ENCODE measurements around the gene PCNP.

Gene PCNP

GRCh38 chr3:101548527-101549105 is 25.4 kb upstream of the PCNP start (continued):
- TF ChIP-seq ZNF571 (tag by site-specific recombination; IDR thresholded peaks at IDR 0.05) (no peak), FEZF1 (tag by site-specific recombination; IDR thresholded peaks at IDR 0.05) (no peak), ZNF449 (tag by site-specific recombination; IDR thresholded peaks at IDR 0.05) (no peak), RBAK (tag by site-specific recombination; IDR thresholded peaks at IDR 0.05) (no peak)
- TF ChIP-seq, protein P1, sequence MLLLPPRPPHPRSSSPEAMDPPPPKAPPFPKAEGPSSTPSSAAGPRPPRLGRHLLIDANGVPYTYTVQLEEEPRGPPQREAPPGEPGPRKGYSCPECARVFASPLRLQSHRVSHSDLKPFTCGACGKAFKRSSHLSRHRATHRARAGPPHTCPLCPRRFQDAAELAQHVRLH (tag by site-specific recombination; IDR thresholded peaks at IDR 0.05) = no peak
- TF ChIP-seq, protein P2, sequence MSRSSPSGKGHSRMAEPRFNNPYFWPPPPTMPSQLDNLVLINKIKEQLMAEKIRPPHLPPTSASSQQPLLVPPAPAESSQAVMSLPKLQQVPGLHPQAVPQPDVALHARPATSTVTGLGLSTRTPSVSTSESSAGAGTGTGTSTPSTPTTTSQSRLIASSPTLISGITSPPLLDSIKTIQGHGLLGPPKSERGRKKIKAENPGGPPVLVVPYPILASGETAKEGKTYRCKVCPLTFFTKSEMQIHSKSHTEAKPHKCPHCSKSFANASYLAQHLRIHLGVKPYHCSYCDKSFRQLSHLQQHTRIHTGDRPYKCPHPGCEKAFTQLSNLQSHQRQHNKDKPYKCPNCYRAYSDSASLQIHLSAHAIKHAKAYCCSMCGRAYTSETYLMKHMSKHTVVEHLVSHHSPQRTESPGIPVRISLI (tag by site-specific recombination; IDR thresholded peaks at IDR 0.05) = no peak
- TF ChIP-seq, protein P3, sequence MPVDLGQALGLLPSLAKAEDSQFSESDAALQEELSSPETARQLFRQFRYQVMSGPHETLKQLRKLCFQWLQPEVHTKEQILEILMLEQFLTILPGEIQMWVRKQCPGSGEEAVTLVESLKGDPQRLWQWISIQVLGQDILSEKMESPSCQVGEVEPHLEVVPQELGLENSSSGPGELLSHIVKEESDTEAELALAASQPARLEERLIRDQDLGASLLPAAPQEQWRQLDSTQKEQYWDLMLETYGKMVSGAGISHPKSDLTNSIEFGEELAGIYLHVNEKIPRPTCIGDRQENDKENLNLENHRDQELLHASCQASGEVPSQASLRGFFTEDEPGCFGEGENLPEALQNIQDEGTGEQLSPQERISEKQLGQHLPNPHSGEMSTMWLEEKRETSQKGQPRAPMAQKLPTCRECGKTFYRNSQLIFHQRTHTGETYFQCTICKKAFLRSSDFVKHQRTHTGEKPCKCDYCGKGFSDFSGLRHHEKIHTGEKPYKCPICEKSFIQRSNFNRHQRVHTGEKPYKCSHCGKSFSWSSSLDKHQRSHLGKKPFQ (tag by site-specific recombination; IDR thresholded peaks at IDR 0.05) = no peak

GRCh38 chr3:101549473-101549872 is 24.5 kb upstream of the PCNP start:
- Histone ChIP-seq H3K27ac (ENCODE audit: extremely low read depth, low read depth, low read length) (no peak overlapping the region), H3K9me3 (ENCODE audit: control insufficient read depth, insufficient read depth, low read depth, low read length) (no peaks in the 10 kb centered on the region), H3K4me3 (ENCODE audit: low read depth, low read length) (no peak overlapping the region), H3K4me1 (ENCODE audit: control insufficient read depth, insufficient read depth, low read length) (no peaks in the 10 kb centered on the region), H3K36me3 (ENCODE audit: control insufficient read depth in 2 of 2, insufficient read depth in 1 of 2, low read length in 2 of 2) (no peaks in the 10 kb centered on the region)
- CTCF ChIA-PET = no interaction called here
- POLR2A ChIA-PET = no interaction called here
- TF ChIP-seq ZNF768 (tag by site-specific recombination; IDR thresholded peaks at IDR 0.05) (no peak), ZBTB6 (tag by site-specific recombination; IDR thresholded peaks at IDR 0.05) (no peak), ZBTB8A (tag by site-specific recombination; IDR thresholded peaks at IDR 0.05) (no peak), RBAK (tag by site-specific recombination; IDR thresholded peaks at IDR 0.05) (no peak), ZNF529 (tag by site-specific recombination; IDR thresholded peaks at IDR 0.05; ENCODE audit: insufficient replicate concordance) (no peak), ZNF645 (tag by site-specific recombination; IDR thresholded peaks at IDR 0.05) (no peak), KLF1 (tag by site-specific recombination; IDR thresholded peaks at IDR 0.05) (no peak), ZNF175 (tag by site-specific recombination; IDR thresholded peaks at IDR 0.05) (no peak), ZNF571 (tag by site-specific recombination; IDR thresholded peaks at IDR 0.05) (no peak), PRDM4 (tag by site-specific recombination; IDR thresholded peaks at IDR 0.05) (no peak), ZNF114 (tag by site-specific recombination; IDR thresholded peaks at IDR 0.05) (no peak)
- TF ChIP-seq, protein P1 (tag by site-specific recombination; IDR thresholded peaks at IDR 0.05) = no peak
- TF ChIP-seq, protein P4, sequence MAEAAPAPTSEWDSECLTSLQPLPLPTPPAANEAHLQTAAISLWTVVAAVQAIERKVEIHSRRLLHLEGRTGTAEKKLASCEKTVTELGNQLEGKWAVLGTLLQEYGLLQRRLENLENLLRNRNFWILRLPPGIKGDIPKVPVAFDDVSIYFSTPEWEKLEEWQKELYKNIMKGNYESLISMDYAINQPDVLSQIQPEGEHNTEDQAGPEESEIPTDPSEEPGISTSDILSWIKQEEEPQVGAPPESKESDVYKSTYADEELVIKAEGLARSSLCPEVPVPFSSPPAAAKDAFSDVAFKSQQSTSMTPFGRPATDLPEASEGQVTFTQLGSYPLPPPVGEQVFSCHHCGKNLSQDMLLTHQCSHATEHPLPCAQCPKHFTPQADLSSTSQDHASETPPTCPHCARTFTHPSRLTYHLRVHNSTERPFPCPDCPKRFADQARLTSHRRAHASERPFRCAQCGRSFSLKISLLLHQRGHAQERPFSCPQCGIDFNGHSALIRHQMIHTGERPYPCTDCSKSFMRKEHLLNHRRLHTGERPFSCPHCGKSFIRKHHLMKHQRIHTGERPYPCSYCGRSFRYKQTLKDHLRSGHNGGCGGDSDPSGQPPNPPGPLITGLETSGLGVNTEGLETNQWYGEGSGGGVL (tag by site-specific recombination; IDR thresholded peaks at IDR 0.05) = no peak
- TF ChIP-seq, protein P5, sequence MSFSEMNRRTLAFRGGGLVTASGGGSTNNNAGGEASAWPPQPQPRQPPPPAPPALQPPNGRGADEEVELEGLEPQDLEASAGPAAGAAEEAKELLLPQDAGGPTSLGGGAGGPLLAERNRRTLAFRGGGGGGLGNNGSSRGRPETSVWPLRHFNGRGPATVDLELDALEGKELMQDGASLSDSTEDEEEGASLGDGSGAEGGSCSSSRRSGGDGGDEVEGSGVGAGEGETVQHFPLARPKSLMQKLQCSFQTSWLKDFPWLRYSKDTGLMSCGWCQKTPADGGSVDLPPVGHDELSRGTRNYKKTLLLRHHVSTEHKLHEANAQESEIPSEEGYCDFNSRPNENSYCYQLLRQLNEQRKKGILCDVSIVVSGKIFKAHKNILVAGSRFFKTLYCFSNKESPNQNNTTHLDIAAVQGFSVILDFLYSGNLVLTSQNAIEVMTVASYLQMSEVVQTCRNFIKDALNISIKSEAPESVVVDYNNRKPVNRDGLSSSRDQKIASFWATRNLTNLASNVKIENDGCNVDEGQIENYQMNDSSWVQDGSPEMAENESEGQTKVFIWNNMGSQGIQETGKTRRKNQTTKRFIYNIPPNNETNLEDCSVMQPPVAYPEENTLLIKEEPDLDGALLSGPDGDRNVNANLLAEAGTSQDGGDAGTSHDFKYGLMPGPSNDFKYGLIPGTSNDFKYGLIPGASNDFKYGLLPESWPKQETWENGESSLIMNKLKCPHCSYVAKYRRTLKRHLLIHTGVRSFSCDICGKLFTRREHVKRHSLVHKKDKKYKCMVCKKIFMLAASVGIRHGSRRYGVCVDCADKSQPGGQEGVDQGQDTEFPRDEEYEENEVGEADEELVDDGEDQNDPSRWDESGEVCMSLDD (tag by site-specific recombination; IDR thresholded peaks at IDR 0.05) = no peak
